ENCODE results near the gene RGS17. TPM values are rescaled to one million over a fixed set of nuclear protein-coding genes. Genes with fewer than 3 reads are reported as not detected.

The RGS17 gene
- total RNA-seq, 4 donors from 2014 or later, result 0.88 to 4.8 (median 0.91) TPM; not detected in 1

DNA sequence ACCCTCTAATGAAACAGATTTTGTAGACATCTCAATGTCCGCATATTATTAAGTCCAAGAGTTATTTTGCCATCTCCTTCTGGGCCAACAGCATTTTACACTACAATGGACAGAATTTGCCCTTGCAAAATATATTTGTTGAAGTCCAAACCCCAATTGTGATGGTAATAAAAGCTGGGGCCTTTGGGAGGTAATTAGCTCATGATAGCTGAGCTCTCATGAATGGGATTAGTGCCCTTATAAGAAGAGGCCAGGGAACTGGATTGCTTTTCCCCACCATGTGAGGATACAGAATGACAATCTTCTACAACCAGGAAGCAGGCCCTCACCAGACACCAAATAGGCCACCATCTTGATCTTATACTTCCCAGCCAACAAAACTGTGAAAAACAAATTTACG is 83.7 kb downstream of the RGS17 start:
- intact Hi-C loops (cut with DNase I; ENCODE audit: low total_unique reads), result no loop called here
- no peaks in the 10 kb centered on the region for H3K27me3 ChIP-seq
- H3K36me3 ChIP-seq, result no peaks in the 10 kb centered on the region
- no peak overlapping the region for H3K4me3 ChIP-seq
- H3K27ac ChIP-seq, result no peak overlapping the region
- no peaks in the 10 kb centered on the region for H3K4me1 ChIP-seq
- TF ChIP-seq POLR2A (IDR thresholded peaks at IDR 0.05), result no peak
- TF ChIP-seq, protein P1, sequence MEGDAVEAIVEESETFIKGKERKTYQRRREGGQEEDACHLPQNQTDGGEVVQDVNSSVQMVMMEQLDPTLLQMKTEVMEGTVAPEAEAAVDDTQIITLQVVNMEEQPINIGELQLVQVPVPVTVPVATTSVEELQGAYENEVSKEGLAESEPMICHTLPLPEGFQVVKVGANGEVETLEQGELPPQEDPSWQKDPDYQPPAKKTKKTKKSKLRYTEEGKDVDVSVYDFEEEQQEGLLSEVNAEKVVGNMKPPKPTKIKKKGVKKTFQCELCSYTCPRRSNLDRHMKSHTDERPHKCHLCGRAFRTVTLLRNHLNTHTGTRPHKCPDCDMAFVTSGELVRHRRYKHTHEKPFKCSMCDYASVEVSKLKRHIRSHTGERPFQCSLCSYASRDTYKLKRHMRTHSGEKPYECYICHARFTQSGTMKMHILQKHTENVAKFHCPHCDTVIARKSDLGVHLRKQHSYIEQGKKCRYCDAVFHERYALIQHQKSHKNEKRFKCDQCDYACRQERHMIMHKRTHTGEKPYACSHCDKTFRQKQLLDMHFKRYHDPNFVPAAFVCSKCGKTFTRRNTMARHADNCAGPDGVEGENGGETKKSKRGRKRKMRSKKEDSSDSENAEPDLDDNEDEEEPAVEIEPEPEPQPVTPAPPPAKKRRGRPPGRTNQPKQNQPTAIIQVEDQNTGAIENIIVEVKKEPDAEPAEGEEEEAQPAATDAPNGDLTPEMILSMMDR (IDR thresholded peaks at IDR 0.05), result no peak
- no peaks in the 10 kb centered on the region for H3K9me3 ChIP-seq
- DNase-seq, result no peak

DNA sequence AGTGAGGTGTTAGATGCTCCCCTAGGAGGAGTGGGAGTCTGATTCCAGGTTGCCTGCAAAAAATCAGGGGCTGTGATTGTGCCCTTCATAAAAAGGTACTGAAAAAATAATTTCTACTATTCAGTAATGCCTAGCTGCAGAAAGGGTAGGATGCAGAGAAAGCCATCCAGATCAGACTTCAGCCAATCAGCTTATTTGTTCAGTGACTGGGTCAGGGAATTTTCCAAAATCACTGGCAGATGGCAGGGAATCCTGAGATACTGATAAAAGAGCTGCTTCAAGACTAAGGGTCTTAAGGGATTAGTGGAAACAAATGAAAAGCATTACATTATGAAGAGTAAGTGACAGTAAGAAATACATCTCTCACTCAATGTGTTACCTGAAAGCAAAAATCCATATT is 85.8 kb downstream of the RGS17 start:
- TF ChIP-seq, protein P1 (IDR thresholded peaks at IDR 0.05), result no peak
- no peak for TF ChIP-seq POLR2A (IDR thresholded peaks at IDR 0.05)
- H3K36me3 ChIP-seq, result no peaks in the 10 kb centered on the region
- H3K27ac ChIP-seq, result no peak overlapping the region
- H3K27me3 ChIP-seq, result no peaks in the 10 kb centered on the region
- H3K9me3 ChIP-seq, result no peaks in the 10 kb centered on the region
- no peak overlapping the region for H3K4me3 ChIP-seq
- H3K4me1 ChIP-seq, result no peaks in the 10 kb centered on the region
- DNase-seq, result no peak
- intact Hi-C loops (cut with DNase I; ENCODE audit: low total_unique reads), result no loop called here

- Histone ChIP-seq H3K4me3 (no peak overlapping the region), H3K4me1 (no peaks in the 10 kb centered on the region), H3K27me3 (no peaks in the 10 kb centered on the region), H3K9me3 (no peaks in the 10 kb centered on the region), H3K27ac (no peak overlapping the region), H3K36me3 (no peaks in the 10 kb centered on the region)
- TF ChIP-seq POLR2A (IDR thresholded peaks at IDR 0.05), result no peak
- TF ChIP-seq, protein P1 (IDR thresholded peaks at IDR 0.05), result no peak
- DNase-seq, result no peak
- intact Hi-C loops (cut with DNase I; ENCODE audit: low total_unique reads), result no loop called here
Measured at GRCh38 chr6:153044295-153044694, 86.8 kb downstream of the RGS17 start.

DNA sequence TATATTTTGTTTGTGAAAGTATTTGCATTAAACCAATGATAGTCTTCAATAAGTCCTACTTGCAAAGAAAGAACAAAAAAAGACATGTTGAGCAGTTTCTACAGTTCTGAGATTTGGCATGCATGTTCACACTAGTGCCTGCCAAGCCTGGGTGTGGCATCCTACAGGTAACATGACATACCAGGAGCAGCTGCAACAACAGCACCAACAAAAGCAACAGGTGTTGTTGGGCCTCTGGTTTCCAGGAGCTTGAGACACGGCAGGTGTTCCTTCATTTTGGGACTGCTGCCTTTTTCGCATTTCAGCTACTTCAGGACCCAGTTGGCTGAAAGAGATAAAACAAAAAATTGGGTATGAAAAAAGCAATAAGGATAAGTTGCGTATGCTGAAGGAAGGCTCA is 87.4 kb downstream of the RGS17 start:
- no peak overlapping the region for H3K4me3 ChIP-seq
- no peaks in the 10 kb centered on the region for H3K9me3 ChIP-seq
- H3K27me3 ChIP-seq, result no peaks in the 10 kb centered on the region
- no peaks in the 10 kb centered on the region for H3K36me3 ChIP-seq
- no peaks in the 10 kb centered on the region for H3K4me1 ChIP-seq
- no peak for TF ChIP-seq POLR2A (IDR thresholded peaks at IDR 0.05)
- TF ChIP-seq, protein P1 (IDR thresholded peaks at IDR 0.05), result no peak
- no peak for DNase-seq
- no peak overlapping the region for H3K27ac ChIP-seq
- intact Hi-C loops (cut with DNase I; ENCODE audit: low total_unique reads), result no loop called here

- no peaks in the 10 kb centered on the region for H3K9me3 ChIP-seq
- H3K27me3 ChIP-seq, result no peaks in the 10 kb centered on the region
- DNase-seq, result no peak
- intact Hi-C loops (cut with DNase I; ENCODE audit: low total_unique reads), result no loop called here
- TF ChIP-seq, protein P1 (IDR thresholded peaks at IDR 0.05), result no peak
- no peak for TF ChIP-seq POLR2A (IDR thresholded peaks at IDR 0.05)
- H3K36me3 ChIP-seq, result no peaks in the 10 kb centered on the region
- H3K27ac ChIP-seq, result no peak overlapping the region
- no peaks in the 10 kb centered on the region for H3K4me1 ChIP-seq
- H3K4me3 ChIP-seq, result no peak overlapping the region
Measured at GRCh38 chr6:153038378-153039057, 92.6 kb downstream of the RGS17 start.

Measured in uterus (tissue), 4 donors.